Measurements from ENCODE around the gene KCNQ5.

The KCNQ5 gene

GRCh38 chr6:72792692-72793091, 170.8 kb downstream of the KCNQ5 start:
- DNase-seq: no peak

GRCh38 chr6:72793641-72794395, 172.0 kb downstream of the KCNQ5 start:
- DNase-seq: no peak

DNA sequence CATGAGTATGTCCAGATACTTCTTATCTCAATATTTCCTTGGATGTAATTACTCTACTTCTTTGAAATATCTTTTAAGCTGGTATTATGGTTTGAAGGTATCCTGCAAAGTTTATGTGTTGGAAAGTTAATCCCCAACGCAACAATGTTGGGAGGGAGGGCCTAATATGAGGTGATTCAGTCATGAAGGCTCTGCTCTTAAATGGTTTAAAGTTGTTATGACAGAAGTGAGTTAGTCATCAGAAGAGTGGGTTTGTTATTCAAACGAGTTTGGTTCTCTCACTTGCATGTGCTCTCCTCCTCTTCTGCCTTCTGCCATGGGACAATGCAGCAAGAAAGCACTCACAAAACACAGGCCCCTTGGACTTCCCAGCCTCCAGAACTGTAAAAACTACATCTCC, 176.3 kb downstream of the KCNQ5 start:
- no peak for DNase-seq

DNA sequence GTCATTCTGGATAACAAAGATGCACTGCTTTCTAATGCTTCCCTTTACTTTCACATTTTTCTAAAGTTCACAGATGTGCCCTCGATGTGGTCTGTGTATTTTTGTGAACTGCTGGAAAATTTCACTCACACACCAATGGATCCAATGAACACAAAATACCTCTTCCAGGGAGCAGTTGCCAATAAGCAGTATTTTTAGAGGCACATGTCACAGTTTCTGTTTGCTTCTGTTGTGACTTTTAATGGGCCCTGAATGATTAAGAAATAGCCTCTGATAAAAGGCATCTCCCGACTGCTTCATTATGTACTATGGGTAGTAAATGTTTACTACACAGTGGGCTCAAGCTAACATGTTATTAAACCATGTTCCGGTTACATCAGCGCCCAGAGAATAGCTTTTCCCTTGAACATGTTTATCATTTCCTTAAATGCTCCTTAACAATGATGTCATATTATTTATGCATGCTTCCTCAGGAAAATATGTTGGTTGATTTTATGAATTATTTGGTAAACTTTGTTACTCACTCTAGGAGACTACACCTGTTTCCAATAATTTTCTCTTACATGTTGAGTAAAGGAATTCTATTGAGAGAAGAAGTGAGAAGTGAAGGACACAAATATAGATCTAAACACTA, 188.0 kb downstream of the KCNQ5 start:
- no peak for DNase-seq

GRCh38 chr6:72810571-72811280, 188.9 kb downstream of the KCNQ5 start:
- DNase-seq: no peak

- DNase-seq: no peak
These were observed 190.1 kb downstream of the KCNQ5 start for GRCh38 chr6:72811971-72812421.

DNA sequence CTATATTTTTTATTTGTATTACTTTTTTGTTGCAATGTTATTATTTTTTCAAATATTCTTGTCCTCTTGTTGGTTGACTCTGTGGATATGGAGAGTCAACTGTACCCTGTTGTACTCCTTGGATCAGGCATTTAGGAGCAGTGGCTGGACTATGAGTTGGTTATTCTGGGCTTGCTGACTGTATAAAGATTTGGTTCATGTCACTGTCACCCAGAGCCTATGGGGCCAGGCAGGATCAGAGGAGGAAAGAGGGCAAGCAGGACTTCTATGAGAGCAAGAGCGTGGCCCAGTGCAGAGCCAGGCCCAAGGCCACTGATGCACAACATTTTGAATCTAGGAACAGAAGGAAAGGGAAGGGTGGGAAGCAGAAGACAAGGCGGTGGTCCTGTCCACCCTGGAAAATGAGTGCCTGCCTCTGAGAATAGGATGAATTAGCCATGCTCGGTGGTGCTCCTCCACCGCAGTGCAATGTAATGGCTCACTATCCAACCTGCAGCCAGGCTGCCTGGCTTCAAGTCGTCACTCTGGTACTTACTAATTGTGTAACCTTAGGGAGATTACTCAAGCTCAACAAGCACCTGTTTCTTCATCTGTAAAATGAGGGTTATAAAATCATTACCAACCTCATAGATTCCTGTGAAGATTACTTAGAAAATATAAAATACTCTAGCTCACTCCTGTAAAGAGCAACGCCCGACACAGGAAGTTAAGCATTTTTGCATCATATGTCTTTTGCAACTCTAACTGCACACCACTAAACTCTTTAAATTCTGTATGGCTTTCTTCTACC, 192.1 kb downstream of the KCNQ5 start:
- no peak for DNase-seq

DNA sequence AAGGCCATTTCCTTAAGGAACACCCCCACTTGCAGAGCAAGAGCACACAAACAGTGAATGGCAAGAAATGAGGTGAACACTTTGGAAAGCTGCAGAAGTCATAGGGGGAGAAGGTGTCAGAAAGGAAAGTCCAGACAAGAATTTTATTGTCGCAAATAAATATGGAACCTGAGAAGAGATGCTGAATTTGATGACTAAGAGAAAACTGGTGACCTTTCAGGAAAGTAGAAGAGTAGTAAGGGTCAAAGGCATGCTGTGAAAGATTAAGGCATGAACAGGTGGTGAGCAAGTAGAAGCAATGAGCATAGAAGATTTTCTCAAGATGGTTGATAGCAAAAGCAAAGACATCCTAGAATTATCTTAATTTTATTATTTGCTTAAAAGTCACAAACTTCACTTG, 194.2 kb downstream of the KCNQ5 start:
- DNase-seq: no peak

GRCh38 chr6:72817208-72817607, 195.3 kb downstream of the KCNQ5 start:
- DNase-seq: no peak

DNA sequence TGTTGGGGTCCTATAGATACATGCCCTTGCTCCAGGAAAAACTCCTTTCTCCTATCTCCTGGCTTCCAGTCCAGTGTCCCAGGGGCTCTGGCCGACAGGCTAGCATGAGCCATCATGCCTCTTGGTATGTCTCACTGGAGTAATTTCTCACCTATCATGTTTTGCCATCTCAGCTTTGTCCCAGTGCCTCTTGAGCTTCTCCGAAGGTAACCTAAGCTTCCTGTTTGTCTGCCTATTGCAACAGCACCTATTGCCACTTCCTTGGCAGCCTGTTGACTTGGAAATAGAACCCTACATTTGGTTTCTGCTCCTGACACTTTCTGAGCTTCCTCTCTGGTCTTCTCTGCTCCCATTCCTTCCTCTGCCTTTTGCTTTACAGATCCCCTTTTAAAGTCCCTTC, 197.7 kb downstream of the KCNQ5 start:
- no peak for DNase-seq

DNA sequence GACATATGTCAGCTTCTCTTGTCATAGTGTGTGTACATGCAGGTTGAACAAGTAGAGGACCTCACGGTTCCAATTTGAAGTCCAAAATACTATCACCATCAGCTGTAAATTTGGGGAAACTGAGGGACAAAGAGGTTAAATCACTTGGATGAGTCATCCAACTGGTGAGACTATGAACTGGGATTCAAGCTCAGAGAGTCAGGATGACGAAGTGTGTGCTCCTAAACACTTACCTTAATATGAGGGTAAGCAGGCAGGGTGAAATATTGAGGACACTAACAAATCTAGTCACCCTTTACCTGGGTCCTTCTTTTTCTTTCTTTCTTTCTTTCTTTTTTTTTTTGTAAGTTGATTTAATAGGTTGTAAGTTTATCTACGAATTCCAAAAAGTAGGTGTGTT, 198.3 kb downstream of the KCNQ5 start:
- no peak for DNase-seq

DNA sequence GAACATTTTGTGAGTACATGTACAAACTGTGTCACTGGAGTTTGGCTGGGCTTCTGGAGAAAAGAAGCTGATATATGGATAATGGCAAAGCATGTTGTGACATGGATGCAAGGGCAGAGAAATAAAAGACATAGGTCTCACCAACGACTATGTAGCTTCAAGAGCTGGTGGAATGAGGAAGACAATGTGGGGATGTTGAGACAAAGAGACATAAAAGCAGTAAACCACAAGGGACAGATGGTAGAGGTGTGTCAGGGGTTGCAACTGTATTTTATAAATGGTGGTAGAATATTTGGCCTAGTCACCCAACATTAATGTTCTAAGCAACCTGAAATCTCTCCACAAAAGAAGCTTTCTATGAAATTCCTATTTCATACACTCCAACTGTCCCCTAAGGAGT, 199.0 kb downstream of the KCNQ5 start:
- no peak for DNase-seq

- DNase-seq: no peak
These were observed 200.2 kb downstream of the KCNQ5 start for GRCh38 chr6:72822023-72822422.

- DNase-seq: no peak
These were observed 200.8 kb downstream of the KCNQ5 start for GRCh38 chr6:72822691-72823090.

- no peak for DNase-seq
These were observed 203.0 kb downstream of the KCNQ5 start for GRCh38 chr6:72824833-72825232.

DNA sequence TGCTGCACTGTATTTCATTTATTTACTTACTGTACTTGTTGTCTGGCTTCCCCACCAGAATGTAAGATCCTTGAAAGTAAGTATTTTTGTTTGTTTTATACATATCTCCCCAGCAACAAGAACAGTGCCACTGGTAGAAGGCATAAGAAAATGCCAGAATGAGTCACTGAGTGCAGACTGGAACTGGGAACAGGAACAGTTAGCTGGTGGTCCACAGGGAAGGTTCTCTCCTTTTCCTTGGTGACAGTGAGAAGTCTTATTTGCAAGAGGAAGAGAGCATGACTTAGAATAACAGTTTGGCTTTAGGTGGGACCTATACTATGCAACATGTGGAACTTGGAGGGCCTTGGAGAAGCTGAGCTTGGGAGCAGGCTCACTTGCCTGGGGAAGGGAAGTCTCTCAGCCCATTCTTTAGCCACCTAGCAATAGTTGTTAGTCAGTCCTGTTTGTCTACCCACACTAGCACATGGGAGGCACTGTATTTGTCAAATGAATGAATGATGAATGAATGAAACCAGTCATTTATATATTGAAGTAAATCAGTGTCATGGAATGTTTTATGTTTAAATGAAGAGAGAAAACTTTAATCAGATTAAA, 203.5 kb downstream of the KCNQ5 start:
- DNase-seq: peak in 1 of 58 donors; percentile 1

DNA sequence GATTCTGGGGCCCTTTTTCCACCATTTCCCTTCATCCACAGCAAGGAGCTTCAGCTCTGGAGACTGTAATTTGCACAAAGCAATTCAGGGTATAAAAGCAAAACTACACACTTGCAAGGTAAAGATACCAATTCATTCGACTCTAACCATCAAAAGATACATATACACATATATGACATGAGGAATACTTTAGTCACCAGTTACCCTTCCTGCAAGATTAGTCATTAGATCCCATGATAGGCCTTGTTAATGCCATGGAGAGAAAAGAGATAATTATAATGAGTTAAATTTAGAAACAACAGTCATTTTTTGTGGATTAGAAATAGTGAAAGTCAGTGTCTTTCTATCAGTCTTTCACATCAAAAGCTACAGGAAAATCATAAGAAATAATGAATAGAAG, 204.2 kb downstream of the KCNQ5 start:
- no peak for DNase-seq

GRCh38 chr6:72826744-72827438, 205.0 kb downstream of the KCNQ5 start:
- no peak for DNase-seq

- DNase-seq: no peak
These were observed 207.0 kb downstream of the KCNQ5 start for GRCh38 chr6:72828904-72829303.

DNA sequence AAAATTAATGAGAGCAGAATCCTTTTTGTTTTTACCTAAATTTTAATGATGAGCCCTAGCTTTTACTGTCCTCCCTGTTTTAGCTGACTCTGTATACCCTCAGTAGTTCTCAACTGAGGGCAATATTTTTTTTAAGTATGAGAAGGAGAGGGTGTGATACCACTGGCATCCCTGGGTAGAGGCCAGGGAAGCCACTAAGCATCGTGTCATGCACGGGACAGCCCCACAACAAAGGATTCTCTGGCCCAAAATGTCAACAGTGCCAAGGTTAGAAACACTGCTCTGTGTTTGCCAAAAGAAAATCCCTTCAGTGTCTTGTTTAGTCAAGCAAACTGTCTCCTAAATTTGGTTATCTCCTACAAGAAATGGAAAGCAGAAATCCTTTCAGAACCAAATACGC, 210.4 kb downstream of the KCNQ5 start:
- DNase-seq: no peak

- no peak for DNase-seq
These were observed 213.9 kb downstream of the KCNQ5 start for GRCh38 chr6:72835749-72836148.

Data from anterior cingulate cortex (tissue), 58 donors.